NCI-H345 (cell line): Measurements from ENCODE around the gene SLC6A15.

ENCODE experiments used
- DNase-seq: peaks from one replicate; lab custom pipeline; 2025; lab: John Stamatoyannopoulos, UW

SLC6A15 gene

DNA sequence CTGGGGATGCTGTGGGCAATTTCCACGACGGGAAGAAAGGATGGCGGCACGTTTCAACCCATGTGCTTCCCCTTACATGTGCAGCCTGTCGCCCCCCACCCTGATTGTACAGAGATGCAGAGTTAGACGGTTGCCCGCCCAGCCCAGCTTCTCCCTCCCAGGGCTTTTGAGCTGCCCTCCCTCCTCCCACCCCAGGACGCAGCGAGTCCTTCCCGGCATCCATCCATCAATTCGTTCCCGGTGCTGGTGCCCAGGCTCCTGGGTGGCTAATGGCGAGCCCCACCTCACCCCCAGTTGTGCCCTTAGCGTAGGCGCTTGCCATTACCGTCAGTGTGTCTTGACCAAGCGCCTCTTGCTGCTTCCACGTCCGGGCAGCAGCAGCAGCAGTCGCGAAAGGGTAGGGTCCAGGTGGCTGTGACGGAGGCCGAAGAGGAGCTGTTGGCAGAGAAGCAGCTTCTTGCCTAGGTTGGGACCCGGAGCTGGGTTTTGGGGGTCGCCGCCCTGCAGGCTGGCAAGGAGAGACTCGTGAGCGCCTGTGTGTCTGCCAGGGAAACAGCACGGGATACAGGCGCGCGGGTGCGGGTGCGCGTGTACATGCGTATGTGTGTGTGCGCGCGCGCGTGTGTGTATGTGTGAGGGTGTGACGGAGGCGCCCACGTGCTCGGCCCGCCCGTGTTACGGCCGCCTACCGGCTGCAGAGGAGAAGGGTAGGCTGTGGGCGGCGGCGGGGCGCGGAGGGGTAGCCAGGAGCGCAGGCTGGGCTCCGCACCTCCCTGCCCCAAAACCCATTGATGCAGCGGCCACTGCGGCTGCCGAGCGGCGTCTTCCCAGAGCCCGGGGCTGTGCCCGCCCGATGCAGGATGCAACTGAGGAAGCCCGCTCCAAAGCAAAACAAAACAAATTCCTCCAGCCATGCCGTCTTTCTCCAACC, at the start of gene SLC6A15:
TSS of gene SLC6A15 (minus strand) at position 602 of the 931 bp plus-strand sequence. CDS start 20,679 bp downstream, outside the sequence.
- peak; percentile 87 for DNase-seq

DNA sequence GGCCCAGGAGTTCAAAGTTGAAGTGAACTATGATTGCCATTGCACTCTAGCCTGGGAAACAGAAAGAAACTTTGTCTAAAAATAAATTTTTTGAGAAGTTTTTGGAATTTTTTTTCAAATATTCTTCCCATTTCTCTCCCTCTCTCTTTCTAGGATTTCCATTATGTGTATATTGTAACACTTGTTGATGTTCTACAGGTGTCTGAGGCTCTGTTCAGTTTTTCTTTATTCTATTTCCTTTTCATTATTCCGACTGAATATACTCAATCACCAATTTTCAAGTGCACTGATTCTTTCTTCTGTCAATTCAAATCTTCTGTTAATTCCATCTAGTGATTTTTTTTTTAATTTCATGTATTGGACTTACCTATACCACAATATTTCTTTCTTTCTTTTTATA, 48.3 kb upstream of the SLC6A15 start:
- no peak for DNase-seq

DNA sequence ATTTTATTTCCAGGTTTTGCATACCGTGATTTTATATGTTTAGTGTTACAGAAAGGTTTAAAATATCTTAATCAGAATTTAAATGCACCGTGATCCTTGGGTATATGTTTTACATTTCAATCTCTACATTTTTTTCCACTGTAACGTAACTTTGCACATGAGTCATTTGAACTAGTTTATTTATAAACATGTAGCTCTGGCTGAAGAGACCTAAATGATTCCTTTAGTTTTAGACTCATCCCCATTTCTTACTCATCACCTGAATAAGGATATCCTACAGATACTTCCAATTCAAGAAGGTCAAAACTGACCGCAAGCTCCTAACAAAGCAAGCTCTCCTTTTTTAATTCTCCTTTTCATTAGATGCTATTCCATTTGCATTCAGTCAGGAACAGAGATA, 42.7 kb upstream of the SLC6A15 start:
- DNase-seq: no peak

DNA sequence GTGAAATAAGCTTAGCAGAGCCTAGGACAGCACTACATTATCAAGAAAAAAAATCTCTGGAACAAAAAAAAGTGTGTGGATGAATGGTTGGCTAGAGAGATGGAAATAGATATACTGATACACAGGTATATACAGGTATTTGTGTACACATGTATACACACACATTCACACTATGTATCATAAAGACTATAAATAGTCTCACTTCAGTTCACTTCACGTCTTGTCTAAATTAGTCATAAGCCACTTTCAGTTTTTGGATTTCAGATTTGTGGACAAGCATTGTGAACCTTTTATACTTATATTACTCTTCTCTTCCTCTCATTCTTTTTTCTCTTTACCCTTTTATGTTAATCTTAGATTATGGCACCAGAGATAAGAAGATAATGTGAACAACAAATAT, 41.8 kb upstream of the SLC6A15 start:
- no peak for DNase-seq

DNA sequence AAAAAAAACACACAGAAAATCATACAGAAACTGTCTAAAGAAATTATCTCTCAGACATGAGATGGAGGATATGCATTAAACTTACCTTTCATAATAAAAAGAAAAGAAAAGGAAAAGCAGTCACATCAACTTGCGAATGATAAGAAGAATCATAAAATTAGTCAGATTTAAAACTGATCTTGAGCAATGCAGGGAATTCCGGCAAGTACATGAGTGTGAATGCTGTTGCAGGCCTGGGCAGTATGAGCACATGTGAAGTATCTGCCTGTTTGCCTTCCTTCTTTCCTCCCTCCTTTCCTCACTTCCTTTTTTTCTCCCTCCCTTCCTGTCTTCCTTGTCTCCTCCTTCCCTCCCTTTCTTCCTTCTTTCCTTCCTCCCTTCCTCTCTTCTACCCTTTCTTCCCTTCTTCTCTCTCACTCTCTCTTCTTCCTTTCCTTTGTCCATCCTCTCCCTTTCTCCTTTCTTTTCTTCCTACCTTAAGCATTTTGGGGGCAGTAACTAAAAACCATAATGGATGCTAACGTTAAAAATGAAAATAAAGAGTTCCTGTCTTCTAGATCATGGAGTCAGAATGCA, 38.5 kb upstream of the SLC6A15 start:
- DNase-seq: no peak

DNA sequence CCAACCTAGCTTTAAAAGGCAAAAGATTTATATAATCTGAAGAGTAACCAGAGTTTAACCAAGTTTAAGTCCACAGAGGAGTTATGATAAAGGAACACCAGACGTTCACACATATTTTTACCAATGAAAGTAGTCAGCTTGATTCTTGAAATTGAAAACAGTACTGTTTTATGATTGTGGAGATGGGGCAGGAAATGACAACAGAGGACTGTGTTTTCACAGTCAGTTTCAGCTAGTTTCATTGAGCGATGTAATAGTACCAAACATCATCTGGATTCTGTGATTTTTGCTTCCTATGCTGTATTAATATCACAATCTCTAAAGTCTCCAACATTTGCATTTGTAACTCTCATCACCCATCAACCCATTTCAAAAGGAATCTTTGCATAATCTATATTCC, 34.2 kb upstream of the SLC6A15 start:
- DNase-seq: no peak

DNA sequence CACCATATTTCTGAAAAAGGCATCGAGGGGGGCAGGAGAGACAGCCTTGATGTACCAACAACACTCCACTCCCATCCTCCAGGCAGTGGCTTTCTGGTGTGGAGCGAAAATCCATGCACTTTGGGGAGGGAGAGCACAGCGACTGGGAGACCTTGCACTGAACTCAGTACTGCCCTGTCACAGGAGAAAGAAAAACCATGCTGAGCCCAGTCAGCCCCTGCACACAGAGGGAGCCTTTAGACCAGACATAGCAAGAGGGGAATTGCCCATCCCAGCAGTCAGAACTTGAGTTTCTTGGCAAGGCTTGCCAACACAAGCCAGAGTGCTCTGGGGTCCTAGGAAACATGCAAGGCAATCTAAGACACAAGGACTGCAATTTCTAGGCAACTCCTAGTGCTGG, 24.8 kb upstream of the SLC6A15 start:
- DNase-seq: no peak

DNA sequence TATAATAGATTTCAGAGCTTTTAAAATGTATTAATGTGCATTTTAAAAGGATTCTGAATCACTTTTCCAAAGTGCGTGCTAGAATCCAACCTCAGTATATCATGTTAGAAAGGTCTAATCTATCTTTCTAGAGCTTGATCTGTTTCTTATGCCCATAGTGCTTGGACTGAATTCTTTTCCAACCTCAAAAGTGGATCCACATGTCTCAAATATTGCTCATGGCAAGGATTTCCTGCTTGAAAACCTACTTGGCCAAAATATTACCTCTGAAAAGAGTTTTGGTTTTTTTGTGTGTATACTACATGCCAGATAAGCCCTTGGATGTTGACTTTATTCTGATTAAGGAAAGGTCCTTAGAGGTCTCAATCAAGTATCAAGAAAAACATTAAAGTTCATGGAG, 16.9 kb upstream of the SLC6A15 start:
- DNase-seq: no peak

DNA sequence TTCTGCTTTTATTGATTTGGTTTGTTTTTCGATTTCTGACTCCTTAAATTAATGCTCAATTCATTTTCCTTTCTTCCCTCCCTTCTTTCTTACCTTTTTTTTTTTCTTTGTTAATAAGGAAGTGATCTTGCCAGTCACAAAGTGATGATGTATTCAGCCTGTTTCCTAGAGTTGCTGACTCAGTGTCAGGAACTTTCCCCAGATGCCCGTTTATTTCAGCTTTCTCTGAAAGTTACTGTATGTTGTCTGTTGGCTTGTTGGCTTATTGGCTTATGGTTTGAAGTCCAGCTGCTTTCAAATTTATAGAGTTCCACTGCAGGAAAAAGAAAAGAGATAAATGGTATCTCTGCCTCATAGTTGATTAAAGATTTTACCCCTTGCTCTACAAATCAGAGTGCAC, 12.4 kb upstream of the SLC6A15 start:
- DNase-seq: no peak

DNA sequence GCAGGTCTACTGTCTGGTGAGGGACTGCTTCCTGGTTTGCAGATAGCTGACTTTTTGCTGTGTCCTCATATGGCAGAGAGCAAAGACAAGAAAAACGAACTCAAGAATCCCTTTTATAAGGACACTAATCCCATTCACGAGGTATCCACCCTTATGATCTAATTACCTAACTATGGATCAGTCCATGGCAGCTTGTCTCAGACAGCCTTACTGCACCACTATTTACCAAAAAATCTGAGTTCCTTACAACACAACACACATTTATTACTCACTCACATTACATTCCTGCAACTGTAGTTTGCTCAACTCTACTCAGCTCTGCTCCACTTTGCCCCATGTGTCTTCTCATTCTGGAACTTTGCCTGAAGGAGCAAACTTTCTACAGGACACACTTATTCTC, 10.1 kb upstream of the SLC6A15 start:
- DNase-seq: no peak

DNA sequence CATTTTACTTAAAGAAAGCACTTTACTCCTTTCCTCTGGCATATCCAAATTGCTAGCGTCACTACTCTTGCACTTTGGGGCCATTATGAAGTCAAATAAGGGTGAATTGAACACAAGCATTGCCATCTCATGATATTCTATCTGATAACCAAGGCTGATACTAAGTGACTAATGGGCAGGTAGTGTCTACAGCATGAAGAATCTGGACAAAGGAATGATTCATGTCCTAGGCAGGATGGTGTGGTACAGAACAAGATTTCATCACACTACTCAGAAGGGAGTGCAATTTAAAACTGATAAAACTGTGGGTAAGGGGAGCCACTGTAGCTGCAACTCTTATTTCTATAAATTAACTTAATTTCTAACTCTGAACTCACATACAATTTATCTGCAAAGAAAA, 7.7 kb upstream of the SLC6A15 start:
- no peak for DNase-seq

DNA sequence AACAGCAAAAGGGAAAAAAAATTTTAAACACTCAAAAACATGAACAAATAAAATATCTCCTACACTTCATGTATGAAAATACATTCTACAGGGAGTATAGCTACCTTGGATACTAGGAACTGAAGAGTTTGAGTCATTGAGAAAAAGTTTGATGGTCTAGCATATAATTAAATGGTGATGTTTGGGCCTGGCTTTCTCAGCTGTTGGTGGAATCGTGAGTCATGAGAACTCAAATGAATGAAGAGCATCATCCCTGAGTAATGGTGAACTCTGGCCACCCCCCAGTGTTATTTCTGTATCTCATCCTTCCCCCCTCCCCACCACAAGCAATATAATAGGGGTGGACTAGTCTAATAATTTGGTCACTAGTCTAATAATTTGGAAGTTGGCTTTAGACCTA, 6.7 kb upstream of the SLC6A15 start:
- no peak for DNase-seq

DNA sequence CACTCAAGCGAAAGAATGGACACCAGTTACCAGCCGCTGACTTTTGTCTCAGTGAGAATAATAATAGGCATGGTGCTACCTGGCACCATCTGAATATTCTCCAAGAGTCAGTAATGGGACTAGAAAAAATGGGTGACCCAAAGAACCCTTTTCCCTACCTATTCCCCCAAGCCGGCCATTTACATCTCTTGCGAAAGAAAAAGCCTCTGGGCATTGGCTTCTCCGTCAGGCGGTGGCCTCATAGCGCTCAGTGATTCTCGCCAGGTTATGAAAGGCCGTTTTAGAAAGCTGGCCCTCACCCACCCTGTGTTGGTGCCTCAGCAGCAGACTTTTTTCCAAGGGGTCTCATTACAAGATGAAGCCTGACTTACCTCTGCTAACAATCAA, 523 bp upstream of the SLC6A15 start:
- DNase-seq: no peak

DNA sequence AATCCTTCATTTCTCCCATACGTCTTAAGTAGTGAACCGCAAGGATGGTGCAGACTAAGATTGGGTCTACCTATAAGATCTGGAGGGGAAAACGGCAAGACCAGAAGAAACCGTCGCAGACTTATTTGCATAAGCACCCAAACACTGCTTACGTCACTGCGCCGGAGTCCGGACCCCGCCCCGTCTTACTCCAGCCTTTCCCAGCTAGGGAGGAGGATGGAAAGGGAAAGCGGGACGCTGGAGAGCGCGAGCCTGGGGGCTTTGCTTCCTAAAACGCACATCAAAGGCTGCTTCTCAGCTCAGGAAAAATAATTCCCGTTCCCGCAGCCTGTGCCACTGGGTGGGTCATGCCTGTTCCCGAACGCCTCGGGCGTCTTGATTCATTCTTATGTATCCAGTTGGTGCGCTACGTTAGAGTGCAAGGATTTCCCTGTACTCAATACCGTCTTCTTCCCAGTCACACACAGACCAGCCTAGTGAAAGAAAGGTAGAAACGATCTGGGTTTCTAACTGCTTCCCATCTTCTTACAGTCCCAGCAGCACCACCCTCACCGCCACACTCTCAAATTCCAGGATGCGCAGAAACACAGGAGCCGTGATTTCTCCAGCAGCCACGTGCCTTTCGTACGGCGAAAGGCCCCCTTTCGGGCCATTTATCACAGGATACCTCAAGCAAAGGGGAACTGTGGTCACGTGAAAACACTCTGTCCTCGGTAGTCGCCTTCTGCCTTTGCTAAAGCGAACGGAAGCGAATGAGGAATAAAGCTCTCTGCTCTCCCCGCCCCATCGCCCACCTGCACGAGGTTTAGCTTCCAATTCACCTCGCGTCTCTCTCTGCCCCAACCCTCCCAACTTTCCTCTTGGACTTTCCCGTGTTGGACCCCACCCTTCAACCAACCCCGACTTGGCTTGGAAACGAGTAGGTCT, 1.1 kb downstream of the SLC6A15 start:
- peak; percentile 77 for DNase-seq

DNA sequence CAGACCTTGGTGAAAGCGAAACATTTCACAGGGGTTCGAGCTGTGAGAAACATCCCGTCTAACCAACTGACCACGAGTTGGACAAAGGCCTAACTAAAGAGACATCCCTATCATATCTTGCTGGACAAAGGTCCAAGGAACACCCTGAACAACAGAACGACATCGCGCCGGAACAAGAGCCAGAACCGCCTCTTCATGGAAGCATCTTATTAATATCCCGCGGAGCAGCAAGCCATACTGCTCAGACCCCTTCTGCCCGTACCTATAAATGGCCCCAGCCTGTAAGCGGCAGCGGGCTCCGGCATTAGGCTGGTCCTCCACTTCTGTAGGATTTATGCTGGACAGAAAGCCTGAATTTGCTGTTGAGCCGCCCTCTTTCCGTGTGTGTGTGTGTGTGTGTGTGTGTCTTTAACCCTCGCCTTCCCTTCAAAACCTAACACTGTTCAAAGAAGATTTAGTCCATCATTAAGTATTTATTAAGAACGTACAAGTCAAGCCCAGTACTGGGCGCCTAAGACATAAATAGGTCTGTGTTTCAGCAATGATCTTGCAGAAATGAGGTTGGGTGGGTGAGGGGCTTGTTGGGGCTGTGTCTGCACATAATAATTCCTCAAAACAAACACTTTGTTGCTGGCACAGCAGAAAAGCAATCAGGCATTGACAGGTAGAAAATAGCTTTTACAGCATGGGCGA, 1.9 kb downstream of the SLC6A15 start:
- DNase-seq: no peak

DNA sequence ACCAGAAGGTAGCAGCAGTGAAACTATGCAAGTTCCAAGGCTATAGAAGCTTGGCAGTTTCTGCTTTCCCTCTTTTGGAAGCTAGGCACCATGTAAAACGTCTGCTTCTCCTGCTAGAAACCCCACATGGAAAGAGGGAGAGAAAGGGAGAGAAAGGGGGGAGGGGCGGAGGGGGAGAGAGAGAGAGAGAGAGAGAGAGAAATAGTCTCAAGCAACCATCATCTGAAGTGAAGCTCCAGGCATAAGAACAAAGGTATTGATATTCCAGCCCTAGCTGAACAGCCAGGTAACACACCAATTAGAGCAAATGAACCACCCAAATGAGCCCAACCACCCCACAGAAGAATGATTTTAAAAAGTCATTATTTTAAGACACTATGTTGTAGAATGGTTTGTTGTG, 8.5 kb downstream of the SLC6A15 start:
- no peak for DNase-seq

DNA sequence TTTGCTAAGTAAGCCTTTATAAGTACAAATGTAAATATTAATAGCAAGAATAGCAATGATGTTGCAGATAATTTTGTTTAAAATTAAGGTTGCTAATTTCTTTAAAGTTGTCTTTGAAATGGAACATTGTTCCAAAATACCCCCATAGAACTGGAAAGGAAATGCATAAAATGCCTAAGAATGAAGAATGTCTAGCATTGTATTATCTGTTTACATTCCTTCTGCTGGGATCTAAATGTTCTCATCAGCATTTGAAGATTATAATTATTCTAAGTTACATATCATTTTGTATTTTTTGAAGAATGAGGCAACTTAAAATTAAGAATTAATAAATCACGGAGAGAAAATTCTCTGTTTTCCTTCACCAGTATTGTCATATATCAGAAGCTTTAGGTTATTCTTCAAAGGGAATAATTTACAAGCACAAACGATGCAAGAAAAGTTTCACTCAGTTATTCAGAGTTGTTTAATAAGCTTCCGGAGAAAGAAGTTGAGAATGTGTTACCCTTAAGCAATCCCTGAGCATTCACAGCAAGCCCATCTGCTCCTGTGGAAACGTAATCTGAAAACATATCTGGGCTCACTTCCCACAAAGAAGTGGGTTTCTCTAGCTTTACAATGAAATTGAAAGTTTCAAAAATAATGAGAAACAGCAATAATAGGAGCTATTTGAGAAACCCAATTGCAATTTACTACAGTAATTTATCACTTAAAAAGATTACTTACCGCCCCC, 21.3 kb downstream of the SLC6A15 start:
- DNase-seq: no peak

DNA sequence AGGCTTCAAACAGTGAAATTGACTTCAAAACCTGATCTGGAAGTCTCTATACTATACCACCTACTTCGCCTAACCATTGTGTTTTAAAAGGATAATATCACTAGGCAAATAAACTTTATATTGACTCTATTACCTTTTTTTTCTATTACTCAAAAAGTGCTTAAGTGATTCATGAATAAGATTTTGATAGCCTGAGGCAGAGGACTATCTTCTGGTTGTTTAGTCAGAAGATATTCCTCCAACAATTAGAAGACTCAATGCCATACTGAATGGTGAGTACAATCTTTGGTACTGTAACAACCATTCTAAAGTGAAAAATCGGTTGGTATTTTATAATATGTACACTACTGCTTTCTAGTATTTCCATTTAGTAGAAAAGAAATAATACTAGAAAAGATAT, 22.8 kb downstream of the SLC6A15 start:
- DNase-seq: no peak

DNA sequence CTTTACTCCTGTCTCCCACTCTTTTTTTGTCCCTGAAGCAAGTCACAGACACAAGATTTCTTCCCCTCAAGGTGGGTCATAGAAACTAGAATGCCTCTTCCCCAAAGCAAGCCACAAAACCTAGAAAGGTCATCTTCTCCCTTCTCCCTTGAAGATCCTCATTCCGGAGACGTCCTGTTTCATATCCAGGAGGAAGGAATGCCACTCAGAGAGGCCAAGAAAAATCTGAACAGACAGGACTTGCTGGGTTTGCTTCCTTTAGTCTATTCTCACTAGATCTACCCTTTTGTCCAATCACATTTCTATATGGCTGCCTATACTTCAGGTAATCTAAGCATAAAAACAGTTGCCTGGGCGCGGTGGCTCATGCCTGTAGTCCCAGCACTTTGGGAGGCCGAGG, 23.7 kb downstream of the SLC6A15 start:
- no peak for DNase-seq

DNA sequence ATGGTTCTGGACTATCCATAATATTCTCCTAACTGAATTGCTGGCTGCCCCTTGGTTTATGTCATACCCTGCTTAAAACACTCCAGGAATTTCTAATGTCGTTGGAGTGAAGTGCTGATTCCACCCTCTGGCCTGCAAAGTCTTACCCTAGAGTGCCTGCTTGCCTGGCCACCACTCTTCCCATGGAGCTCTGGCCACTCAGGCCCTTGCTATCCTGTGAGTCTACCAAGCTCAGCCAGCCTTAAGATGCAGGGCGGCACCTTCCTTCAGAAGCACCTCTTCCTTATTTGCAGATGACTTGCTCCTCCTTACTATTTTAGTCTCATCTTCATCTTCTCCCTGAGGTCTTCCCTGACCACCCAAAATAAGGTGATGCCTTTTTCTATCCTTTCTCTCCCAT, 35.3 kb downstream of the SLC6A15 start:
- no peak for DNase-seq

DNA sequence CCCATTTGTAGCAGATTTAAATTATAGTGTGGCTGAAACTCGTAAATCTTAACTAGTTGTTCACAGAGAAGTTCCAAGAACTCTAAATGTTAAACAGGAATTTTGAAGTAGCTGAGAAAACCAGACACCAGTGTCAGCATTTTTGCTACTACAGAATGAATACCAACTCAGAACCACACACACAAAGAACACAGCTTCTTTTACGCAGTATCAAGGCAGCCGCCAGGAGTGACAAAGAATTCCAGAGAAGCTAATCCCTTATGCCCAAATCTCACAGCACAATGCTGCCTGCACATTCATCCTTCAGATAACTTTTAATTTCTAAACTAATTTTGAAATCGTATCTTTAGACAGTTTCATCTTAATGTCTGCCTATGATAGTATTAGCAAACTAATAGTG, 37.4 kb downstream of the SLC6A15 start:
- DNase-seq: no peak

DNA sequence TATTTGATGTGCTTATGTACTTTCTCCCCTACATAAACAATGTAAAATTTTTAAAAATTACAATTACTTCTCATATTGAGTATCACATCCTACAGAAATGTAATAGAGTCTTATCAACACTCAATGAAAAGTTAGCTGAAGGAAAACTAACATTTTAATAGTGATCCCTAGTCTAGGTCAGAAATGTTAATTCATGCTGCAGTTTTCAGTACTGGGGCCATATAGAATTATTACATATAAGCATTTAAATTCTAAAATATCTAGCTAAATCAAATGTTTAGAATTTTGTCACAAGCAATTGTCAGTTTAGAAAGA, 37.8 kb downstream of the SLC6A15 start:
- DNase-seq: no peak
